GM12874 (cell line): ENCODE measurements around the gene FGD5.
A peak's percentile ranks its signal among the peaks of the same experiment; 100 is the strongest.

Experiments used
- CTCF ChIP-seq: IDR thresholded peaks from 2 replicates; pipeline ENCODE4 v1.5.1; 2011; ENCODE audit warnings: low read depth, mild to moderate bottlenecking, control low read depth, low read length, moderate library complexity; ENCODE audit not compliant: insufficient read depth

The FGD5 gene

GRCh38 chr3:14791343-14791945 is 27.3 kb upstream of the FGD5 start:
- peak; percentile 77 for TF ChIP-seq CTCF

GRCh38 chr3:14792691-14793121 is 26.1 kb upstream of the FGD5 start:
- TF ChIP-seq CTCF: no peak

- no peak for TF ChIP-seq CTCF
Observed at GRCh38 chr3:14793126-14793857, 25.5 kb upstream of the FGD5 start.

GRCh38 chr3:14793858-14794234 is 24.9 kb upstream of the FGD5 start:
- TF ChIP-seq CTCF: no peak

GRCh38 chr3:14794435-14794834 is 24.3 kb upstream of the FGD5 start:
- TF ChIP-seq CTCF: no peak

GRCh38 chr3:14795996-14796395 is 22.8 kb upstream of the FGD5 start:
- TF ChIP-seq CTCF: no peak

GRCh38 chr3:14796403-14797077 is 22.2 kb upstream of the FGD5 start:
- no peak for TF ChIP-seq CTCF
